Measurements from ENCODE around the gene OR2H2.

OR2H2 gene

GRCh38 chr6:29566856-29567255 is 18.1 kb upstream of the OR2H2 start:
- ATAC-seq (no peak), DNase-seq (no peak)
- peaks cover 41% of the 10 kb centered on the region for H3K27me3 Mint-ChIP-seq
- H3K36me3 Mint-ChIP-seq (ENCODE audit: low read depth): no peaks in the 10 kb centered on the region
- no peak overlapping the region for H3K4me3 Mint-ChIP-seq
- H3K27ac Mint-ChIP-seq: no peak overlapping the region
- peaks cover under 1% of the 10 kb centered on the region for H3K9me3 Mint-ChIP-seq
- H3K4me1 Mint-ChIP-seq: peaks cover 5% of the 10 kb centered on the region

DNA sequence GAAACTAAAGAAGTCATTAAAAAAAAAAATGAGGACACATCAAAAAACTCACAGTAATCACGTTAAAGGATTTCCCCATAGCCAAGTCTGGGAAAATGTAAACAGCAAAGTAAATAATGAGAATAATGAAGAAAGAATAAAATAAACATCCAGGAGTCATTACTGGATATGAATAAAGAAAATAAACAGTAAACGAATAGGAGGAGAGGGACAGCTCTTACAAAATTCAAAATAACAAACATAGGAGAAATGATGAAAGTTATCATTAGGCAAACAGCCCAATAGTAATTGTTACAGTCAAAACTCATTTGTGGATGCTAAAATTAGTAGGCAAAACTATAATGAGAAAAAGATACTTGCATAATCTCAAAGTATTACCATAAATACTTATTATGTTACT is 17.4 kb upstream of the OR2H2 start:
- Mint-ChIP-seq H3K36me3 (ENCODE audit: low read depth) (no peaks in the 10 kb centered on the region), H3K9me3 (no peaks in the 10 kb centered on the region), H3K4me3 (no peak overlapping the region), H3K27me3 (peaks cover 44% of the 10 kb centered on the region), H3K4me1 (peaks cover 5% of the 10 kb centered on the region), H3K27ac (no peak overlapping the region)
- no peak for DNase-seq
- no peak for ATAC-seq

DNA sequence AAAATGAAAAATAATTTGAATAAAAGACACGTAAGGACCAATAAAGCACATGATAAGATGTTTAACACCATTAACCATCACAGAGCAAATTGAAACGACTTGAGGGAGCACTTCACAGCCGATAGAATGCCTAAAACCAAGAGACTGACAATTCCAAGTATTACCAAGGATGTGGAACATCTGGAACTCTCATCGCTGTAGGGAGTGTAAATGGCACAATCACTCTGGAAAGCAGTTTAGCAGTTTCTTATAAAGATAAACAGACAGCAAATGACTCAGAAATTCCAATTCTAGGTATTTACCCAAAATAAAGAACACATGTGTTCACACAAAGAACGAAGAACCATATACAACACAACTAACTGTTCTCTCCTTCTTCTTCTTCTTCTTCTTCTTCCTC is 16.9 kb upstream of the OR2H2 start:
- peaks cover 5% of the 10 kb centered on the region for H3K4me1 Mint-ChIP-seq
- H3K27me3 Mint-ChIP-seq: peaks cover 40% of the 10 kb centered on the region
- no peak overlapping the region for H3K4me3 Mint-ChIP-seq
- no peaks in the 10 kb centered on the region for H3K36me3 Mint-ChIP-seq (ENCODE audit: low read depth)
- no peak for DNase-seq
- ATAC-seq: no peak
- H3K27ac Mint-ChIP-seq: no peak overlapping the region
- no peaks in the 10 kb centered on the region for H3K9me3 Mint-ChIP-seq

GRCh38 chr6:29576056-29576455 is 8.9 kb upstream of the OR2H2 start:
- no peaks in the 10 kb centered on the region for H3K36me3 Mint-ChIP-seq (ENCODE audit: low read depth)
- ATAC-seq (no peak), DNase-seq (no peak)
- no peak overlapping the region for H3K27ac Mint-ChIP-seq
- H3K27me3 Mint-ChIP-seq: peaks cover 30% of the 10 kb centered on the region
- no peak overlapping the region for H3K4me3 Mint-ChIP-seq
- no peaks in the 10 kb centered on the region for H3K9me3 Mint-ChIP-seq
- no peaks in the 10 kb centered on the region for H3K4me1 Mint-ChIP-seq

DNA sequence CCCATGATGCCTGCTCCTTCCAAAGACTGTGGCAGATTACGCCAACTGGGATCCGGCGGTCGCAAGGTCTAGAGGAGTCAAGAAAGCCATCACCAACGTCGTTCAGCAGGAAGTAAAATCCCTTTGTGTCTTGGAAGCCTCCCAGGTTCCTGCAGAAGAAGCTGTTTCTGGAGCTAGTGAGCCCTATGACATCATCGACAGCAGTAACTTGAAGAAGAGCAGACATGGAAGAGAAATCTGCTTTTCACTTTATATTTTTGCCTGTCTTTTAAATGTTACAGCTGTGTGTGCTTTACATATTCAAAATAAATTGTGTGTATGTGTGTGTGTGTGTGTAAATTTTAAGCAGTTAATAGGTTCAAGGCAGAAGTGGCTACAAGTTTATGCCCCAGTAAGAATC is 7.4 kb upstream of the OR2H2 start:
- no peak overlapping the region for H3K27ac Mint-ChIP-seq
- H3K9me3 Mint-ChIP-seq: no peaks in the 10 kb centered on the region
- DNase-seq (no peak), ATAC-seq (no peak)
- no peaks in the 10 kb centered on the region for H3K4me1 Mint-ChIP-seq
- H3K4me3 Mint-ChIP-seq: no peak overlapping the region
- peaks cover 19% of the 10 kb centered on the region for H3K27me3 Mint-ChIP-seq
- no peaks in the 10 kb centered on the region for H3K36me3 Mint-ChIP-seq (ENCODE audit: low read depth)

- peaks cover 10% of the 10 kb centered on the region for H3K27me3 Mint-ChIP-seq
- H3K4me1 Mint-ChIP-seq: no peaks in the 10 kb centered on the region
- H3K27ac Mint-ChIP-seq: no peak overlapping the region
- no peaks in the 10 kb centered on the region for H3K9me3 Mint-ChIP-seq
- peak; percentile 48 for DNase-seq
- no peak overlapping the region for H3K4me3 Mint-ChIP-seq
- no peaks in the 10 kb centered on the region for H3K36me3 Mint-ChIP-seq (ENCODE audit: low read depth)
- no peak for ATAC-seq
Observed at GRCh38 chr6:29589423-29590048, 4.6 kb downstream of the OR2H2 start.

DNA sequence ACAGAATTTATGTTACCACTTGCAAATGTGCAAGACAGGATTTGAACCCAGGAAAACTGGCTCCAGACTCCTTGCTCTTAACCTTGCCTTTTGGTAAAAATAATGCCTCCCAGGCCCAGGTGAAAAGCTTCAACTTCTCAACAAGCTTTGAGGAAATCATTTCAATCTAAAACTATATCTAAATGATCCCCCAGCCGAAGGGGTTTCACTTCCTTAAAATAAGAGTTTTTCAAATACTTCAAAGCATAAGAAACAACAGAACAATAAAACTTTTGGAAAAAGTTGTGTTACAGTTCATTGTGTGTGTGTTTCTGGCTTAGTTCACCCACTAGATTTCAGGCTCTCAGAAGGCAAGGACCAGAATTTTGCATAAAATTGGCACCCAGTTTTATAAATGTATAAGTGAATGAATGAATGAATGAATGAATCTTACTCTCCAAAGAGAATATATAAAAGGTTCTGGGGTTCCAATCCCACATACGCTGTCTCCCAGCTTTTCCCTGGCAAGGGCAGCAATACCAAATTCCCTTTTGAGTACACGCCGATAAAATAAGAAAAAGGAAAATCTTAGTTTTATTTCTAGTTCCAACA is 5.4 kb downstream of the OR2H2 start:
- DNase-seq (no peak), ATAC-seq (no peak)
- Mint-ChIP-seq H3K27ac (no peak overlapping the region), H3K27me3 (peaks cover 11% of the 10 kb centered on the region), H3K4me3 (no peak overlapping the region), H3K36me3 (ENCODE audit: low read depth) (no peaks in the 10 kb centered on the region), H3K9me3 (no peaks in the 10 kb centered on the region), H3K4me1 (no peaks in the 10 kb centered on the region)

GRCh38 chr6:29591677-29592076 is 6.8 kb downstream of the OR2H2 start:
- ATAC-seq: no peak
- Mint-ChIP-seq H3K27me3 (peaks cover 9% of the 10 kb centered on the region), H3K27ac (no peak overlapping the region), H3K9me3 (no peaks in the 10 kb centered on the region), H3K36me3 (ENCODE audit: low read depth) (no peaks in the 10 kb centered on the region), H3K4me1 (no peaks in the 10 kb centered on the region), H3K4me3 (no peak overlapping the region)
- no peak for DNase-seq

DNA sequence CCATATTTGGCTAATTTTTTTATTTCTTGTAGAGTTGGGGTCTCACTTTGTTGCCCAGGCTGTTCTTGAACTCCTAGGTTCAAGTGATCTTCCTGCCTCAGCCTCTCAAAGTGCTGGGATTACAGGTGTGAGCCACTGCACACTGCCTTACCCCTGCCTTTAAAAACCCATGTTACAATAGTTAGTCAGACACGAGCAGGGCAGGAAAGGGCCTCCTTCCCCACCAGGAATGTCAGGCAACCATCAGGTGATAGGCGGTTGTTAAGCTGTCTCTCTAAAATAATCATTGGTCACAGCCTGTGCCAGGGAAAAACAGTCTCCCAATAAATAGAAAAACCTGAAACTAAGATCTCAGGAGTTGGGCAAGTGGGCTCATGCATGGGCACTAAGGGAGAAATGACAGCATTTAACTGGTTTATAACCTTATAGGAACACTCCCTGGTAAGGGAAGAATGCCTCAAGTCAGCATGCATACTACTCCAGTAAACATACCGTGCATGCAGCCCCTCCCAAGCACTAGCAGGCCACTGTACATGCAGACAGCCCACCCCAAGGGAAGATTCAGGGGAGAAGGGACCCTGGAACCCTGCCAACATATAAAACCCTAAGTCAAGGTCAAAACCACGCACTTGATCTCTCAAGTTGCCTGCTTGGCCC is 8.4 kb downstream of the OR2H2 start:
- DNase-seq (no peak), ATAC-seq (no peak)
- Mint-ChIP-seq H3K27ac (no peak overlapping the region), H3K4me1 (no peaks in the 10 kb centered on the region), H3K36me3 (ENCODE audit: low read depth) (no peaks in the 10 kb centered on the region), H3K4me3 (no peak overlapping the region), H3K9me3 (no peaks in the 10 kb centered on the region), H3K27me3 (peaks cover 9% of the 10 kb centered on the region)

- no peaks in the 10 kb centered on the region for H3K36me3 Mint-ChIP-seq (ENCODE audit: low read depth)
- H3K9me3 Mint-ChIP-seq: no peaks in the 10 kb centered on the region
- peaks cover 2% of the 10 kb centered on the region for H3K27me3 Mint-ChIP-seq
- no peak overlapping the region for H3K4me3 Mint-ChIP-seq
- no peak for ATAC-seq
- DNase-seq: no peak
- H3K27ac Mint-ChIP-seq: no peak overlapping the region
- no peaks in the 10 kb centered on the region for H3K4me1 Mint-ChIP-seq
Observed at GRCh38 chr6:29596381-29596900, 11.5 kb downstream of the OR2H2 start.

GRCh38 chr6:29597184-29597583 is 12.3 kb downstream of the OR2H2 start:
- Mint-ChIP-seq H3K27ac (no peak overlapping the region), H3K36me3 (ENCODE audit: low read depth) (no peaks in the 10 kb centered on the region), H3K27me3 (peaks cover 2% of the 10 kb centered on the region), H3K4me1 (no peaks in the 10 kb centered on the region), H3K4me3 (no peak overlapping the region), H3K9me3 (no peaks in the 10 kb centered on the region)
- no peak for ATAC-seq
- DNase-seq: no peak

DNA sequence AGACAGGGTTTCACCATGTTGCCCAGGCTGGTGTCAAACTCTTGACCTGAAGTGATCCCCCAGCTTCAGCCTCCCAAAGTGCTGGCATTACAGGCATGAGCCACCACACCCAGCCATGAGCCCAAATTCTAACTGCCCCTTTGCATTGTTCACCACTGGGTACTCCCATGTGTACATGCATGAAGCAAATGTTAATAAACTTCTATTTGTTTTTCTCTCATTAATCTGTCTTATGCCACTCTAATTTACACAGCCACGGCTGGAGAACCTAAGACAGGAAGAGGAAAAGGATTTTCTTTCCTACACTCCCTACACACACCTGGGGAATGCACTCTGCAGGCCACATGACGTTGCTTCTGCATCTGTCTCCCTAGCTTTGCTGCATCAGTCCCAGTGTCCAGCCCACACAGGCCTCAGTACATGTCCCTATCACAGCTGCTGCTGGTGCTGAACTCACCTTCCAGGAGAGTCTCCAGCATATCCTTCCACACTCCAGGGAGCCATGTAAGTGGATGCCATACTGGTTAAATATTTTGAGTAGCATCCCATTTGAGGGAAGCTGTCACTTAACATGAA is 13.3 kb downstream of the OR2H2 start:
- no peak overlapping the region for H3K4me3 Mint-ChIP-seq
- DNase-seq (no peak), ATAC-seq (no peak)
- H3K27me3 Mint-ChIP-seq: peaks cover 2% of the 10 kb centered on the region
- H3K4me1 Mint-ChIP-seq: no peaks in the 10 kb centered on the region
- no peaks in the 10 kb centered on the region for H3K9me3 Mint-ChIP-seq
- no peak overlapping the region for H3K27ac Mint-ChIP-seq
- no peaks in the 10 kb centered on the region for H3K36me3 Mint-ChIP-seq (ENCODE audit: low read depth)

DNA sequence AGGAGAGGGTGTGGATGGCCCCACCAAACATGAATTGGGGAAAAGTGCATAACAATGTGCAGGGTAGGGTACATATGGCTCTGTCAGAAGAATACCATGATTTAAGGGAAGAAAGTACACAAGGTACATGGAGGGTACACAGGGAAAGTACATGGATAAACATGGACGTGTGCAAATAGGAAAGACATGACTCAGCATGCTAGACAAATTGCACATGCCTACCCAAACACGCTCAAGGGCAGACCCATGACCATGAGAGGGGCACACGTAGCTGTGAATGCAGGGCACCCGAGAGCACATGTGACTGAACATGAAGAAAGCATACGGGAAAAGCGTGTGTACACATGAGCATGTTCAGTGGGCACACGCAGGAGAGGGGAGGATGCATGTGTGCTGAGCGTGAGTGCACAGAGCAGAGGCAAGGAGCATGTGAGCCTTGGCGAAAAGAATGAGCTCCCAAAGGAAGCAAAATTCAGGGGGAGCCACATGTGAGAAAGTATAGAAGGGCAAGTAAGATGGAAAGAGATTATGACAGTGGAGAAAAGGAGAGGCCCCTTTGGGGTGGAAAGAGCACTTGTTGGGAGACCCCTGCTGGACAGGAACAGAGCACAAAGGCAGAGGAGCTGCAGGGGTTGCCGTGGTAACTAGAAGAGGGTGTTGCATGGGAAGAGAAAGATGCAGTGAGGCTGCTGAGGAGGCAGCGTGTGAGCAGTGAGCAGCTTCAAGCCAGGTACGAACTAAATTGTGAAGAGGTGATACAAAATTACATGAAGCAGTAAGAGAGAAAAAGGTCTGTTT is 17.8 kb downstream of the OR2H2 start:
- Mint-ChIP-seq H3K4me3 (no peak overlapping the region), H3K36me3 (ENCODE audit: low read depth) (peaks cover 5% of the 10 kb centered on the region), H3K27me3 (no peaks in the 10 kb centered on the region), H3K4me1 (no peaks in the 10 kb centered on the region), H3K27ac (no peak overlapping the region), H3K9me3 (no peaks in the 10 kb centered on the region)
- ATAC-seq (peak; percentile 36), DNase-seq (no peak)

DNA sequence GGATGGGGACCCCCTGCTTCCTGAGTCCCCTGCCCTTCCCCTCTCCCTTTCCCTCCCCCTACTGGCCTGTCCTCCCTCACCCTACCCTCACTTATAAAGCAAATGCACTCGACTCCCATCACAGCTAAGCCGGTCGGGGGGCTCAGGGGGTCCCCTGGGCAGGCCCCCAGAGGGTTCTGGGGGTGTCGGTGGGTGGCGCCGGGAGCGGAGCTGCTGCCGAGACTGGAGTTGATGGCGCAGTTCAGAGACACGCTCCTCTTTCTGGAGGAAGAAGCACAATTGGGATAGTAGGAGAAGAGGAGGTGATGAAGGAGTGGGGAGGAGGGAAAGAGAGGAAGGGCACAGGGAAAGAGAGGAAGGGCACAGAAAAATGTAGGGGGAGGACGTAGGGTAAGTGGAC is 18.5 kb downstream of the OR2H2 start:
- Mint-ChIP-seq H3K27ac (no peak overlapping the region), H3K4me1 (no peaks in the 10 kb centered on the region), H3K27me3 (no peaks in the 10 kb centered on the region), H3K36me3 (ENCODE audit: low read depth) (peaks cover 5% of the 10 kb centered on the region), H3K9me3 (no peaks in the 10 kb centered on the region), H3K4me3 (no peak overlapping the region)
- no peak for ATAC-seq
- no peak for DNase-seq
